Thoracic aorta endothelial cell (primary cell): ENCODE measurements around the gene AHR. TPM values are rescaled to one million over a fixed set of nuclear protein-coding genes. Genes with fewer than 3 reads are reported as not detected.

Experiments used
- small RNA-seq: library from RNA; depleted of rRNA; stranded (forward); fragments of <200 nt; gene quantifications from one replicate; pipeline ENCODE3, GENCODE V24; 2012
- total RNA-seq: library from RNA; depleted of rRNA; stranded (reverse); fragments of >200 nt; gene quantifications from 2 replicates; pipeline ENCODE4 v1.2.3, GENCODE V29; 2012

Gene AHR
- 167 and 186 TPM in 2 replicates for total RNA-seq

GRCh38 chr7:17298102-17298839 is at the start of gene AHR:
AHR (plus strand) TSS chr7:17298652; CDS start chr7:17299265, 613 bp downstream.

Small RNAs within 50 kb of the gene (small RNA-seq; reads per million reads assigned to genes)
- not detected for gene RF00092
